NCI-H2171 (cell line): ENCODE data around the gene TMEM40.
"Not testable (repeated sequence)": the region's sequence is repeated elsewhere in the genome, so short reads cannot be mapped to it uniquely, and the experiment has no call there.

ENCODE experiments used
- DNase-seq: peaks from one replicate; lab custom pipeline; 2025; lab: John Stamatoyannopoulos, UW

TMEM40 gene

GRCh38 chr3:12759097-12759679 lies at the start of gene TMEM40:
Gene TMEM40 (minus strand): TSS chr3:12759259. CDS start chr3:12749832, 9,427 bp downstream.
- DNase-seq: peak; percentile 13

GRCh38 chr3:12808587-12808986 lies 49.5 kb upstream of the TMEM40 start:
- DNase-seq: no peak

- DNase-seq: no peak
Observed at GRCh38 chr3:12807601-12808359, 48.7 kb upstream of the TMEM40 start.

- no peak for DNase-seq
Observed at GRCh38 chr3:12807066-12807465, 48.0 kb upstream of the TMEM40 start.

- no peak for DNase-seq
Observed at GRCh38 chr3:12803371-12803770, 44.3 kb upstream of the TMEM40 start.

- no peak for DNase-seq
Observed at GRCh38 chr3:12799525-12800440, 40.7 kb upstream of the TMEM40 start.

GRCh38 chr3:12798559-12799179 lies 39.6 kb upstream of the TMEM40 start:
- no peak for DNase-seq

- no peak for DNase-seq
Observed at GRCh38 chr3:12797892-12798558, 39.0 kb upstream of the TMEM40 start.

GRCh38 chr3:12797124-12797891 lies 38.2 kb upstream of the TMEM40 start:
- no peak for DNase-seq

GRCh38 chr3:12796171-12797123 lies 37.4 kb upstream of the TMEM40 start, which contains the start of gene CAND2:
Gene CAND2 (plus strand): TSS chr3:12796680. CDS start chr3:12796721, 41 bp downstream.
- DNase-seq: peak; percentile 16

GRCh38 chr3:12793701-12794100 lies 34.6 kb upstream of the TMEM40 start:
- no peak for DNase-seq

GRCh38 chr3:12791430-12791829 lies 32.4 kb upstream of the TMEM40 start:
- DNase-seq: no peak

GRCh38 chr3:12787967-12788690 lies 29.1 kb upstream of the TMEM40 start:
- DNase-seq: not testable (repeated sequence)

GRCh38 chr3:12787346-12787745 lies 28.3 kb upstream of the TMEM40 start:
- DNase-seq: not testable (repeated sequence)

- no peak for DNase-seq
Observed at GRCh38 chr3:12785096-12785495, 26.0 kb upstream of the TMEM40 start.

GRCh38 chr3:12782172-12782815 lies 23.2 kb upstream of the TMEM40 start:
- DNase-seq: no peak

GRCh38 chr3:12780751-12781150 lies 21.7 kb upstream of the TMEM40 start:
- no peak for DNase-seq

GRCh38 chr3:12777171-12777570 lies 18.1 kb upstream of the TMEM40 start:
- no peak for DNase-seq
